SK-N-SH treated with all-trans-retinoic acid at 6 μM for 48 hours (cell line): ENCODE data around the gene HIVEP3.

Experiments used
- ATAC-seq: fragments of 200-7000 bp; cut with Tn5 transposase; 3 replicates; pipeline ENCODE4 v1.9.1; 2020; ENCODE audit warnings: mild to moderate bottlenecking, moderate library complexity
- ARNTL ChIP-seq: fragments of 450-650 bp; formaldehyde crosslinking; IDR thresholded peaks from 2 replicates; pipeline ENCODE4 v1.5.0; 2020; ENCODE audit warnings: low read depth, mild to moderate bottlenecking, moderate library complexity, borderline replicate concordance
- BACH2 ChIP-seq: fragments of 250-450 bp; sonication (Bioruptor Pico); IDR thresholded peaks from 2 replicates; pipeline ENCODE4 v1.9.0; 2021; ENCODE audit warnings: mild to moderate bottlenecking, borderline replicate concordance
- CSDC2 ChIP-seq: fragments of 250-450 bp; sonication (Bioruptor Pico); IDR thresholded peaks from 2 replicates; pipeline ENCODE4 v1.5.0; 2020; ENCODE audit warnings: mild to moderate bottlenecking, moderate library complexity
- ESRRG ChIP-seq: fragments of 250-450 bp; sonication (Bioruptor Pico); IDR thresholded peaks from 2 replicates; pipeline ENCODE4 v1.6.1; 2021; ENCODE audit warnings: mild to moderate bottlenecking
- GLIS3 ChIP-seq: fragments of 250-450 bp; sonication (Bioruptor Pico); IDR thresholded peaks from 2 replicates; pipeline ENCODE4 v1.5.0; 2020; ENCODE audit warnings: mild to moderate bottlenecking, moderate library complexity
- ISL1 ChIP-seq: fragments of 250-450 bp; sonication (Bioruptor Pico); IDR thresholded peaks from 2 replicates; pipeline ENCODE4 v2.1.2; 2022; ENCODE audit warnings: mild to moderate bottlenecking, moderate library complexity
- OSR1 ChIP-seq: fragments of 250-450 bp; sonication (Bioruptor Pico); IDR thresholded peaks from 2 replicates; pipeline ENCODE4 v1.8.0; 2022; ENCODE audit warnings: moderate library complexity, mild to moderate bottlenecking, inconsistent platforms
- PPARA ChIP-seq: fragments of 250-450 bp; sonication (Bioruptor Pico); IDR thresholded peaks from 2 replicates; pipeline ENCODE4 v1.5.0; 2020; ENCODE audit warnings: mild to moderate bottlenecking, borderline replicate concordance
- RARB ChIP-seq: fragments of 250-450 bp; sonication (Bioruptor Pico); IDR thresholded peaks from 2 replicates; pipeline ENCODE4 v1.8.0; 2021; ENCODE audit warnings: mild to moderate bottlenecking, moderate library complexity
- TCF4 ChIP-seq: fragments of 250-450 bp; sonication (Bioruptor Pico); IDR thresholded peaks from 2 replicates; pipeline ENCODE4 v1.8.0; 2021; ENCODE audit warnings: mild to moderate bottlenecking, moderate library complexity, borderline replicate concordance
- TOX ChIP-seq: fragments of 250-450 bp; sonication (Bioruptor Pico); IDR thresholded peaks from 2 replicates; pipeline ENCODE4 v1.8.0; 2021; ENCODE audit warnings: mild to moderate bottlenecking, moderate library complexity, borderline replicate concordance
- ZC3H10 ChIP-seq: fragments of 250-450 bp; sonication (Bioruptor Pico); IDR thresholded peaks from 2 replicates; pipeline ENCODE4 v1.5.1; 2021; ENCODE audit warnings: mild to moderate bottlenecking, moderate library complexity
- ZFP3 ChIP-seq: fragments of 250-450 bp; sonication (Bioruptor Pico); IDR thresholded peaks from 2 replicates; pipeline ENCODE4 v1.5.0; 2020; ENCODE audit warnings: mild to moderate bottlenecking, moderate library complexity
- ZFP30 ChIP-seq: fragments of 450-650 bp; formaldehyde crosslinking; IDR thresholded peaks from 2 replicates; pipeline ENCODE4 v1.5.0; 2022; ENCODE audit warnings: mild to moderate bottlenecking, moderate library complexity
- ZNF565 ChIP-seq: fragments of 450-650 bp; formaldehyde crosslinking; conservative IDR thresholded peaks from 2 replicates; pipeline ENCODE4 v1.5.0; 2020; ENCODE audit warnings: low read depth, mild to moderate bottlenecking, moderate library complexity
- ZNF70 ChIP-seq: fragments of 450-650 bp; formaldehyde crosslinking; IDR thresholded peaks from 2 replicates; pipeline ENCODE4 v1.5.0; 2020; ENCODE audit warnings: mild to moderate bottlenecking, moderate library complexity
- ZNF8 ChIP-seq: fragments of 450-650 bp; formaldehyde crosslinking; IDR thresholded peaks from 2 replicates; pipeline ENCODE4 v1.5.0; 2020; ENCODE audit warnings: mild to moderate bottlenecking, moderate library complexity
- TF ChIP-seq, protein P1 (sequence below): fragments of 250-450 bp; sonication (Bioruptor Pico); IDR thresholded peaks from 2 replicates; pipeline ENCODE4 v1.8.0; 2021; ENCODE audit warnings: low read depth, mild to moderate bottlenecking, moderate library complexity, borderline replicate concordance
- TF ChIP-seq, protein P2 (sequence below): fragments of 250-450 bp; sonication (Bioruptor Pico); IDR thresholded peaks from 2 replicates; pipeline ENCODE4 v1.5.1; 2021; ENCODE audit warnings: mild to moderate bottlenecking, moderate library complexity
- TF ChIP-seq, protein P3 (sequence below): fragments of 250-450 bp; sonication (Bioruptor Pico); IDR thresholded peaks from 2 replicates; pipeline ENCODE4 v1.8.0; 2020; ENCODE audit warnings: mild to moderate bottlenecking, moderate library complexity, borderline replicate concordance
- TF ChIP-seq, protein P4 (sequence below): fragments of 250-450 bp; sonication (Bioruptor Pico); IDR thresholded peaks from 2 replicates; pipeline ENCODE4 v1.5.1; 2020; ENCODE audit warnings: low read depth, mild to moderate bottlenecking, moderate library complexity

The HIVEP3 gene

DNA sequence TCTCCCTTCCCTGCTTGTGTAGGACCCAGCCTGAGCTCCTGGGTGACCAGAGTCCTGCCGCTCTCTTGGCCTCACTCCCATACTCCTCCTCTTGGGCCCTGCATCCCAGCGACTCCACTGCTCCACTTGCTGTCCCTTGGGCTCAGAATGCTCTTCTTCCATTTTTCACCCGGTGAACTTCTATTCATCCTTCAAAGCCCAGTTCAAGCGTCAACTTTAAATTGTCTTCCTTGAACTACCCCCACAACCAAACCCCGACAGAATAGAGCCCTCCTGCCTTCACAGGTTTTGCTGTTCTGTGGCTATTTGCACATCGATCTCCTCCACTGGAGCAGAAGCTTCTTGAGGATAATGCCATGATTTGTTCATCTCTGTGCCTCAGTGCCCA is 218.9 kb downstream of the HIVEP3 start:
- ATAC-seq: no peak

DNA sequence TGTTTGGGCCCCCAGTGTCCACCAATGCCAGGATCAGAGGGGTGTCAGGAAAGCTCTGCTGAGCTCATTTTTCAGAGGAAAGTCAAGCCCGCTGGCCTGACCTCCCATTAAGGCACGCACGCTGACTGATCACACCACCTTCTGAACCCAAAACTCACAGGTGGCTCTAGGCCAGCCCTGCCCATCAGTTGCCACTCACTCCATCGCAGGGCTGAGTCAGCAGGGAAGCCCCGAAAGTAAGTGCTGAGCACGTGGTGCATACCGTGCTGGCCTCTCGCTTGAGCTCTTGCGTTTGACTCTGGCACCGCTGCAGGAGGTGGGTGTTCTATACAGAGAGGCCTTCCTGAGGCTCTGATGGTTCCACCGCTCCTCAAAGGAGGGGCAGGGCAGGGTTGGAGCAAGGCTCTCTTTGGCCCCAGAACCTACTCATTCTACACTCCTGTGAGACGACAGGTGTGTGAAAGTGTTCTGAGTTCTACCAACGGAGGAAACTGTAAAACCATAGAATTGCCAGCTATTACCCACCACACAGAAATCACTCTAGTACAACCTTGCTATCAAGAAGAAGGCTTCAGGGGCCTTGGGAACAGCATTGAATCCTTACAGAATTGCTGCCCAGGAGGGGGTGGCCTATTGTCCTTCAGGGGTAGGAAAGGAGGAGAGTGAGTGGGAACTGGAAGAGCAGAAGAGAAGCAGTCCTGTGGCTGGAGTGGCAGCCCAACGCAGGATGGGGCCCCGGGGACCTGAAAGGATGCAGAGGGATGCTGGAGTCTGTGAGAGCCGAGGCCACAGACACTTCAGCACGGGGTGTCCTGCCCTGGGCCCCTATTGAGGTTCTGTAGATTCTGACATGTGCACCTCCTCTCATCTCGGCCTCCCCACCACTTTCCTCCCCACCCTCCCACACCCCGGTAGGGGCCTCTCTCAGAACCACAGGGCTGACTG is 219.5 kb downstream of the HIVEP3 start:
- TF ChIP-seq, protein P1, sequence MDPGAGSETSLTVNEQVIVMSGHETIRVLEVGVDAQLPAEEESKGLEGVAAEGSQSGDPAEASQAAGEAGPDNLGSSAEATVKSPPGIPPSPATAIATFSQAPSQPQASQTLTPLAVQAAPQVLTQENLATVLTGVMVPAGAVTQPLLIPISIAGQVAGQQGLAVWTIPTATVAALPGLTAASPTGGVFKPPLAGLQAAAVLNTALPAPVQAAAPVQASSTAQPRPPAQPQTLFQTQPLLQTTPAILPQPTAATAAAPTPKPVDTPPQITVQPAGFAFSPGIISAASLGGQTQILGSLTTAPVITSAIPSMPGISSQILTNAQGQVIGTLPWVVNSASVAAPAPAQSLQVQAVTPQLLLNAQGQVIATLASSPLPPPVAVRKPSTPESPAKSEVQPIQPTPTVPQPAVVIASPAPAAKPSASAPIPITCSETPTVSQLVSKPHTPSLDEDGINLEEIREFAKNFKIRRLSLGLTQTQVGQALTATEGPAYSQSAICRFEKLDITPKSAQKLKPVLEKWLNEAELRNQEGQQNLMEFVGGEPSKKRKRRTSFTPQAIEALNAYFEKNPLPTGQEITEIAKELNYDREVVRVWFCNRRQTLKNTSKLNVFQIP: no peak
- TF ChIP-seq, protein P2, sequence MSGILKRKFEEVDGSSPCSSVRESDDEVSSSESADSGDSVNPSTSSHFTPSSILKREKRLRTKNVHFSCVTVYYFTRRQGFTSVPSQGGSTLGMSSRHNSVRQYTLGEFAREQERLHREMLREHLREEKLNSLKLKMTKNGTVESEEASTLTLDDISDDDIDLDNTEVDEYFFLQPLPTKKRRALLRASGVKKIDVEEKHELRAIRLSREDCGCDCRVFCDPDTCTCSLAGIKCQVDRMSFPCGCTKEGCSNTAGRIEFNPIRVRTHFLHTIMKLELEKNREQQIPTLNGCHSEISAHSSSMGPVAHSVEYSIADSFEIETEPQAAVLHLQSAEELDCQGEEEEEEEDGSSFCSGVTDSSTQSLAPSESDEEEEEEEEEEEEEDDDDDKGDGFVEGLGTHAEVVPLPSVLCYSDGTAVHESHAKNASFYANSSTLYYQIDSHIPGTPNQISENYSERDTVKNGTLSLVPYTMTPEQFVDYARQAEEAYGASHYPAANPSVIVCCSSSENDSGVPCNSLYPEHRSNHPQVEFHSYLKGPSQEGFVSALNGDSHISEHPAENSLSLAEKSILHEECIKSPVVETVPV: no peak
- TF ChIP-seq PPARA (CRISPR knock-in tag) (no peak), ZNF565 (CRISPR knock-in tag) (no peak), GLIS3 (CRISPR knock-in tag) (no peak), ZNF8 (no peak), OSR1 (no peak), CSDC2 (no peak), ZFP30 (CRISPR knock-in tag) (no peak), ESRRG (no peak), ZC3H10 (no peak), ZNF70 (no peak), TOX (CRISPR knock-in tag) (no peak)
- TF ChIP-seq, protein P3, sequence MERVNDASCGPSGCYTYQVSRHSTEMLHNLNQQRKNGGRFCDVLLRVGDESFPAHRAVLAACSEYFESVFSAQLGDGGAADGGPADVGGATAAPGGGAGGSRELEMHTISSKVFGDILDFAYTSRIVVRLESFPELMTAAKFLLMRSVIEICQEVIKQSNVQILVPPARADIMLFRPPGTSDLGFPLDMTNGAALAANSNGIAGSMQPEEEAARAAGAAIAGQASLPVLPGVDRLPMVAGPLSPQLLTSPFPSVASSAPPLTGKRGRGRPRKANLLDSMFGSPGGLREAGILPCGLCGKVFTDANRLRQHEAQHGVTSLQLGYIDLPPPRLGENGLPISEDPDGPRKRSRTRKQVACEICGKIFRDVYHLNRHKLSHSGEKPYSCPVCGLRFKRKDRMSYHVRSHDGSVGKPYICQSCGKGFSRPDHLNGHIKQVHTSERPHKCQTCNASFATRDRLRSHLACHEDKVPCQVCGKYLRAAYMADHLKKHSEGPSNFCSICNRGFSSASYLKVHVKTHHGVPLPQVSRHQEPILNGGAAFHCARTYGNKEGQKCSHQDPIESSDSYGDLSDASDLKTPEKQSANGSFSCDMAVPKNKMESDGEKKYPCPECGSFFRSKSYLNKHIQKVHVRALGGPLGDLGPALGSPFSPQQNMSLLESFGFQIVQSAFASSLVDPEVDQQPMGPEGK (CRISPR knock-in tag): no peak
- TF ChIP-seq, protein P4, sequence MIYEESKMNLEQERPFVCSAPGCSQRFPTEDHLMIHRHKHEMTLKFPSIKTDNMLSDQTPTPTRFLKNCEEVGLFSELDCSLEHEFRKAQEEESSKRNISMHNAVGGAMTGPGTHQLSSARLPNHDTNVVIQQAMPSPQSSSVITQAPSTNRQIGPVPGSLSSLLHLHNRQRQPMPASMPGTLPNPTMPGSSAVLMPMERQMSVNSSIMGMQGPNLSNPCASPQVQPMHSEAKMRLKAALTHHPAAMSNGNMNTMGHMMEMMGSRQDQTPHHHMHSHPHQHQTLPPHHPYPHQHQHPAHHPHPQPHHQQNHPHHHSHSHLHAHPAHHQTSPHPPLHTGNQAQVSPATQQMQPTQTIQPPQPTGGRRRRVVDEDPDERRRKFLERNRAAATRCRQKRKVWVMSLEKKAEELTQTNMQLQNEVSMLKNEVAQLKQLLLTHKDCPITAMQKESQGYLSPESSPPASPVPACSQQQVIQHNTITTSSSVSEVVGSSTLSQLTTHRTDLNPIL (CRISPR knock-in tag): no peak
- no peak for ATAC-seq

More for the DNA sequence above, 218.9 kb downstream of the HIVEP3 start:
- TF ChIP-seq ZFP3 (CRISPR knock-in tag) (peak; percentile 93), PPARA (CRISPR knock-in tag) (no peak), BACH2 (CRISPR knock-in tag) (no peak), ISL1 (no peak), TOX (CRISPR knock-in tag) (no peak), RARB (no peak)

DNA sequence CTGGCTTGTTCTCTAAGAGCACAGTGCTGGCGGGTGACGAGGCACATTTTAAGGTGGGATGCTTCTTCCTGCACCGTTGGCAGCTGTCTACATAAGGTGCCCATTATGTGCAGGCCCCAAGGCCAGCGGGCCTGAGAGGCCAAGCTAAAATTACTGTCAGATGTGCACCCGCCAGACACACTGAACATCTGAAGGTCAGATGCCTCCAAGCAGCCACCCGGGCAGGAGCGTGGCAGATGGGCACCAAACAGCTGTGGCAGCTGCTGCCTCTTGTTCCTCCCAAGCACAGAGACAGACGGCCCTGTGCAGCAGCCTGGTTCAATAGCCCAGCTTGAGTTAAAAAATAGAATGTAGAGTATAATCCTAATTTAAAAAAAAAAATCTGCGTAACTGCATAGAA is 222.3 kb downstream of the HIVEP3 start:
- TF ChIP-seq RARB (no peak), CSDC2 (no peak), PPARA (CRISPR knock-in tag) (no peak), ARNTL (CRISPR knock-in tag) (no peak), ESRRG (no peak), ZNF8 (no peak), GLIS3 (CRISPR knock-in tag) (no peak), TCF4 (peak; percentile 70; the same call in 1 of the 2 replicates)
- ATAC-seq: no peak; the same call in 2 of the 3 replicates

DNA sequence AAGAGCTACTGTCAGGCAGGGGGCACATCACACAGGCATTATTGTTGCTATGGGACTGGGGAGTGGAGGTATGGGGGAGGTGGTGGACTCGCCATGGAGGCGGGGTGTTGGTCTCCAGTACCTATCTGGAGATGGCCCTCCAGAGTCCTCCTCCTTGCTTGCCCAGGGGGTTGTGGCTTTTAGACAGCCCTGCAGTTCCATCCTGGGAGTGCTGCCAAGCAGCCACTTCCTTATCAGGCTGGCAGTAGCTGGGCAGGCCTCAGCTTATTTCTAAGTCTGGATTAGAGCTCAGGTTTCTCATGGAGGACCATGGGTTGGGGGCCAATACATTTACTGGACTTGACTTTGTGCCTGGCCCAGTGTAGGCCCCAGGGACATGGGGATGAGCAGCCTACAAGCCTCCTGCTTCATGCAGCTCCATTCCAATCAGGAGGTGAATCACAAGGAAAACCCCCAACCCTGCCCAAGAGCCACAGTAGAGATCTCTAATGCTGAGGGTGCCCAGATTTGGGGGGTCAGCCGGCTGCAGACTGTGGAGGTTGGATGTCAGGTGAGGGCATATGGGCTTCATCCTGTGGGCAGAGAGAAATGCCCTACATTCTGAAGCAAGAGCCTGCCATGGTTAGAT is 223.5 kb downstream of the HIVEP3 start:
- peak; percentile 90 for ATAC-seq
- TF ChIP-seq, protein P1: no peak
- TF ChIP-seq, protein P2: no peak
- TF ChIP-seq CSDC2 (no peak), BACH2 (CRISPR knock-in tag) (no peak), PPARA (CRISPR knock-in tag) (no peak), ESRRG (no peak), ZNF565 (CRISPR knock-in tag) (no peak)
- TF ChIP-seq, protein P4 (CRISPR knock-in tag): no peak
- TF ChIP-seq, protein P3 (CRISPR knock-in tag): no peak
